ENCODE results near the gene RNF144A. TPM values are rescaled to one million over a fixed set of nuclear protein-coding genes. Genes with fewer than 3 reads are reported as not detected.

RNF144A gene
- total RNA-seq, 1 experiment from 2014 or later, result 13.6 TPM

- DNase-seq, result no peak
- Histone ChIP-seq H3K27me3 (ENCODE audit: control insufficient read depth, insufficient read depth, low read length) (no peaks in the 10 kb centered on the region), H3K36me3 (replicated peaks; ENCODE audit: control insufficient read depth, insufficient read depth, low read length) (no peaks in the 10 kb centered on the region), H3K4me3 (ENCODE audit: insufficient read depth, low read depth, low read length) (no peak overlapping the region)
These were observed 26.8 kb downstream of the RNF144A start for GRCh38 chr2:6943971-6944370.

GRCh38 chr2:6944555-6944954, 27.3 kb downstream of the RNF144A start:
- Histone ChIP-seq H3K4me3 (ENCODE audit: insufficient read depth, low read depth, low read length) (no peak overlapping the region), H3K27me3 (ENCODE audit: control insufficient read depth, insufficient read depth, low read length) (no peaks in the 10 kb centered on the region), H3K36me3 (replicated peaks; ENCODE audit: control insufficient read depth, insufficient read depth, low read length) (no peaks in the 10 kb centered on the region)

GRCh38 chr2:6945087-6945813, 28.0 kb downstream of the RNF144A start:
- H3K27me3 ChIP-seq (ENCODE audit: control insufficient read depth, insufficient read depth, low read length), result no peaks in the 10 kb centered on the region
- no peaks in the 10 kb centered on the region for H3K36me3 ChIP-seq (replicated peaks; ENCODE audit: control insufficient read depth, insufficient read depth, low read length)
- no peak overlapping the region for H3K4me3 ChIP-seq (ENCODE audit: insufficient read depth, low read depth, low read length)
- no peak for DNase-seq

More at GRCh38 chr2:6944555-6944954, 27.3 kb downstream of the RNF144A start:
- DNase-seq, result no peak

GRCh38 chr2:6945821-6946220, 28.6 kb downstream of the RNF144A start:
- no peak overlapping the region for H3K4me3 ChIP-seq (ENCODE audit: insufficient read depth, low read depth, low read length)
- no peaks in the 10 kb centered on the region for H3K36me3 ChIP-seq (replicated peaks; ENCODE audit: control insufficient read depth, insufficient read depth, low read length)
- no peaks in the 10 kb centered on the region for H3K27me3 ChIP-seq (ENCODE audit: control insufficient read depth, insufficient read depth, low read length)
- no peak for DNase-seq

- no peak for DNase-seq
- Histone ChIP-seq H3K4me3 (ENCODE audit: insufficient read depth, low read depth, low read length) (no peak overlapping the region), H3K27me3 (ENCODE audit: control insufficient read depth, insufficient read depth, low read length) (no peaks in the 10 kb centered on the region), H3K36me3 (replicated peaks; ENCODE audit: control insufficient read depth, insufficient read depth, low read length) (no peaks in the 10 kb centered on the region)
These were observed 29.5 kb downstream of the RNF144A start for GRCh38 chr2:6946722-6947121.

- Histone ChIP-seq H3K4me3 (ENCODE audit: insufficient read depth, low read depth, low read length) (no peak overlapping the region), H3K27me3 (ENCODE audit: control insufficient read depth, insufficient read depth, low read length) (no peaks in the 10 kb centered on the region), H3K36me3 (replicated peaks; ENCODE audit: control insufficient read depth, insufficient read depth, low read length) (no peaks in the 10 kb centered on the region)
- no peak for DNase-seq
These were observed 30.9 kb downstream of the RNF144A start for GRCh38 chr2:6947929-6948676.

- no peaks in the 10 kb centered on the region for H3K36me3 ChIP-seq (replicated peaks; ENCODE audit: control insufficient read depth, insufficient read depth, low read length)
- no peak for DNase-seq
- H3K27me3 ChIP-seq (ENCODE audit: control insufficient read depth, insufficient read depth, low read length), result no peaks in the 10 kb centered on the region
- H3K4me3 ChIP-seq (ENCODE audit: insufficient read depth, low read depth, low read length), result no peak overlapping the region
These were observed 31.6 kb downstream of the RNF144A start for GRCh38 chr2:6948677-6949351.

- no peaks in the 10 kb centered on the region for H3K36me3 ChIP-seq (replicated peaks; ENCODE audit: control insufficient read depth, insufficient read depth, low read length)
- DNase-seq, result no peak
- H3K27me3 ChIP-seq (ENCODE audit: control insufficient read depth, insufficient read depth, low read length), result no peaks in the 10 kb centered on the region
- H3K4me3 ChIP-seq (ENCODE audit: insufficient read depth, low read depth, low read length), result no peak overlapping the region
These were observed 33.8 kb downstream of the RNF144A start for GRCh38 chr2:6951046-6951445.

- Histone ChIP-seq H3K36me3 (replicated peaks; ENCODE audit: control insufficient read depth, insufficient read depth, low read length) (no peaks in the 10 kb centered on the region), H3K4me3 (ENCODE audit: insufficient read depth, low read depth, low read length) (no peak overlapping the region), H3K27me3 (ENCODE audit: control insufficient read depth, insufficient read depth, low read length) (no peaks in the 10 kb centered on the region)
- DNase-seq, result no peak
These were observed 34.9 kb downstream of the RNF144A start for GRCh38 chr2:6952101-6952500.

- H3K27me3 ChIP-seq (ENCODE audit: control insufficient read depth, insufficient read depth, low read length), result no peaks in the 10 kb centered on the region
- no peak overlapping the region for H3K4me3 ChIP-seq (ENCODE audit: insufficient read depth, low read depth, low read length)
- no peak for DNase-seq
- H3K36me3 ChIP-seq (replicated peaks; ENCODE audit: control insufficient read depth, insufficient read depth, low read length), result no peaks in the 10 kb centered on the region
These were observed 37.4 kb downstream of the RNF144A start for GRCh38 chr2:6954586-6954985.

GRCh38 chr2:6955511-6956136, 38.4 kb downstream of the RNF144A start:
- Histone ChIP-seq H3K36me3 (replicated peaks; ENCODE audit: control insufficient read depth, insufficient read depth, low read length) (no peaks in the 10 kb centered on the region), H3K4me3 (ENCODE audit: insufficient read depth, low read depth, low read length) (no peak overlapping the region), H3K27me3 (ENCODE audit: control insufficient read depth, insufficient read depth, low read length) (no peaks in the 10 kb centered on the region)
- DNase-seq, result no peak

GRCh38 chr2:6956566-6956965, 39.4 kb downstream of the RNF144A start:
- no peak overlapping the region for H3K4me3 ChIP-seq (ENCODE audit: insufficient read depth, low read depth, low read length)
- H3K27me3 ChIP-seq (ENCODE audit: control insufficient read depth, insufficient read depth, low read length), result no peaks in the 10 kb centered on the region
- H3K36me3 ChIP-seq (replicated peaks; ENCODE audit: control insufficient read depth, insufficient read depth, low read length), result no peaks in the 10 kb centered on the region
- DNase-seq, result no peak

- H3K4me3 ChIP-seq (ENCODE audit: insufficient read depth, low read depth, low read length), result no peak overlapping the region
- no peak for DNase-seq
- no peaks in the 10 kb centered on the region for H3K36me3 ChIP-seq (replicated peaks; ENCODE audit: control insufficient read depth, insufficient read depth, low read length)
- H3K27me3 ChIP-seq (ENCODE audit: control insufficient read depth, insufficient read depth, low read length), result no peaks in the 10 kb centered on the region
These were observed 40.0 kb downstream of the RNF144A start for GRCh38 chr2:6957031-6957714.

- no peaks in the 10 kb centered on the region for H3K27me3 ChIP-seq (ENCODE audit: control insufficient read depth, insufficient read depth, low read length)
- DNase-seq, result no peak
- H3K4me3 ChIP-seq (ENCODE audit: insufficient read depth, low read depth, low read length), result no peak overlapping the region
- no peaks in the 10 kb centered on the region for H3K36me3 ChIP-seq (replicated peaks; ENCODE audit: control insufficient read depth, insufficient read depth, low read length)
These were observed 40.9 kb downstream of the RNF144A start for GRCh38 chr2:6957910-6958615.
